Esophagus muscularis mucosa (tissue), 4 donors: Measurements from ENCODE around the gene GJB4. TPM values are rescaled to one million over a fixed set of nuclear protein-coding genes. Genes with fewer than 3 reads are reported as not detected.
"Not testable (repeated sequence)": the region's sequence is repeated elsewhere in the genome, so short reads cannot be mapped to it uniquely, and the experiment has no call there.

ENCODE experiments used
- DNase-seq: peaks from one replicate; pipeline ENCODE4 v3.0.0-alpha.2; 2017; ENCODE audit errors: extremely low spot score
- H3K27ac ChIP-seq, 4 donors: fragments of 200-600 bp; sonication (generic); replicated peaks in 1 of 4; 1 replicate in 3 of 4; 2 replicates in 1 of 4; pipeline ENCODE4 v1.5.1; 2016 to 2019; ENCODE audit warnings: mild to moderate bottlenecking in 1 of 4
- H3K27me3 ChIP-seq, 4 donors: fragments of 200-600 bp; sonication (generic); one replicate each; pipeline versions ENCODE4 v1.5.1 to v1.6.0; 2016 to 2019
- H3K36me3 ChIP-seq, 4 donors: fragments of 200-600 bp; sonication (generic); one replicate each; pipeline ENCODE4 v1.5.1; 2016 to 2019
- H3K4me1 ChIP-seq, 4 donors: fragments of 200-600 bp; sonication (generic); one replicate each; pipeline ENCODE4 v1.5.1; 2016 to 2019
- H3K4me3 ChIP-seq, 4 donors: fragments of 200-600 bp; sonication (generic); 1 replicate in 2 of 4; 2 replicates in 2 of 4; pipeline ENCODE4 v1.5.1; 2016 to 2019; ENCODE audit warnings: mild to moderate bottlenecking in 4 of 4, moderate library complexity in 1 of 4
- H3K9me3 ChIP-seq, 4 donors: fragments of 200-600 bp; sonication (generic); 1 replicate in 3 of 4; 2 replicates in 1 of 4; pipeline ENCODE4 v1.5.1; 2016 to 2019
- EP300 ChIP-seq: sonication (generic); formaldehyde crosslinking; IDR thresholded peaks from one replicate; pipeline ENCODE4 v1.6.1; 2017; ENCODE audit warnings: antibody characterized with exemption
- POLR2A ChIP-seq: fragments of 450-650 bp; IDR thresholded peaks from one replicate; pipeline ENCODE4 v1.6.1; 2017; ENCODE audit warnings: antibody characterized with exemption, moderate library complexity, mild to moderate bottlenecking, low read depth
- POLR2AphosphoS5 ChIP-seq, 2 donors: sonication (generic); formaldehyde crosslinking; IDR thresholded peaks; one replicate each; pipeline ENCODE4 v1.6.1; 2017; ENCODE audit warnings: antibody characterized with exemption in 2 of 2
- WGBS: methylation state at CpG from one replicate; pipeline ENCODE4 v1.1.5; 2018; 5-methylcytosine and 5-hydroxymethylcytosine counted together
- intact Hi-C: fragments of 100-400 bp; cut with DNase I; formaldehyde crosslinking; loops from one replicate; pipeline ENCODE4 v1.15.1; 2023
- total RNA-seq, 4 donors: library from RNA; depleted of rRNA; stranded (reverse); fragments of >200 nt; gene quantifications; one replicate each; pipeline versions ENCODE4 v1.1.0 to v1.2.1, GENCODE V29; 2016
- TF ChIP-seq, protein P1 (sequence below), 3 experiments: fragments of 200-600 bp in 2 of 3; fragments of 450-650 bp in 1 of 3; sonication (generic) in 2 of 3; IDR thresholded peaks; one replicate each; pipeline ENCODE4 v1.5.1; 2017 to 2019; ENCODE audit warnings: antibody characterized with exemption in 3 of 3, mild to moderate bottlenecking in 2 of 3, moderate library complexity in 1 of 3

Gene GJB4
- total RNA-seq, 4 donors from 2014 or later, result not detected

DNA sequence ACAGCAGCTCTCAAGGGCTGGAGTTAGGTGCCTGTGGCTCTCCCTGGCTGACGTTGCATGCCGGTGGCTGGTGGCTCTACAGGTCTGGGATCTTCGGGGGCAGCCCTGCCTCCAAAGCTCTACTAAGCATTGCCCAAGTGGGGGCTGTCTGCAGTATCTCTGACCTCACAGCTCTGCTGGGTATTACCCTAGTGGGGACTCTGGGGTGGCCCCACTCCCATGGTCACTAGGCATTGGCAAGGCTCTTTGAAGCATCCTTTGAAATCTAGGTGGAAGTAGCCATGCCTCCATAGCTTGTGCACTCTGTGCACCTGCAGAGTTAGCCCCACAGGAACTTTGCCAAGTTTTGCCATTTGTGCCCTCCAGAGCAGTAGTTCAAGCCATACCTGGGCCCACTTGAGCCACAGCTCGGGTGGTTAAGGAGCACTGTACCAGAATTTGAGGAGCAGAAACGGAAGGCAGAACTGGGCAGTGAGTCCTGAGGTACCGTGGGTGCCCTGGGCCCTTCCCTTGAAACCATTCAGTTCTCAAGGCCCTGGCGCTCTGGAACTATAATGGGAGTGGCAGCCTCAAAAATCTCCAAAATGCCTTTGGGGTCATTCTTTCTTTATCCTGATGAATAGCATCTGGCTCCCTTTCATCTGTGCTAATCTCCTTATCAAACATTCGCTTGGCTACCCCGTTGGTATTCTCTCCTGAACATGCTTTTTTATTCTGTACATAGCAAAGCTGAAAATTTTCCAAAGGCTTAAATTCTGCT, 48.7 kb downstream of the GJB4 start:
- H3K27me3 ChIP-seq, result no peaks in the 10 kb centered on the region
- intact Hi-C loops, result no loop called here
- 72% methylated on average over 7 of the region's 9 CpGs for WGBS

DNA sequence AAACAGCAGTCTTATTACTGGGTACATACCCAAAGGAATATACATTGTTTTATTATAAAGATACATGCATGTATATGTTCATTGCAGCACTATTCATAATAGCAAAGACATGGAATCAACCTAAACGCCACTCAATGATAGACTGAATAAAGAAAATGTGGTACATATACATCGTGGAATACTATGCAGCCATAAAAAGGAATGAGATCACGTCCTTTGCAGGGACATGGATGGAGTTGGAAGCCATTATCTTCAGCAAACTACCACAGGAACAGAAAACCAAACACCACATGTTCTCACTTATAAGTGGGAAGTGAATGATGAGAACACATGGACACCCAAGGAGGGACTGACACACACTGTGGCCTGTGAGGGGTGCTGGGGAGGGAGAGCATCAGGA, 51.2 kb downstream of the GJB4 start:
- H3K27ac ChIP-seq, intact Hi-C loops, H3K4me3 ChIP-seq, H3K4me1 ChIP-seq, H3K36me3 ChIP-seq, H3K27me3 ChIP-seq, DNase-seq, H3K9me3 ChIP-seq: not testable (repeated sequence)
- 97% methylated on average over 3 of the region's 3 CpGs for WGBS

More for the DNA sequence above, 48.7 kb downstream of the GJB4 start:
- peak; percentile 86 for DNase-seq
- TF ChIP-seq POLR2A, result no peak
- TF ChIP-seq, protein P1, sequence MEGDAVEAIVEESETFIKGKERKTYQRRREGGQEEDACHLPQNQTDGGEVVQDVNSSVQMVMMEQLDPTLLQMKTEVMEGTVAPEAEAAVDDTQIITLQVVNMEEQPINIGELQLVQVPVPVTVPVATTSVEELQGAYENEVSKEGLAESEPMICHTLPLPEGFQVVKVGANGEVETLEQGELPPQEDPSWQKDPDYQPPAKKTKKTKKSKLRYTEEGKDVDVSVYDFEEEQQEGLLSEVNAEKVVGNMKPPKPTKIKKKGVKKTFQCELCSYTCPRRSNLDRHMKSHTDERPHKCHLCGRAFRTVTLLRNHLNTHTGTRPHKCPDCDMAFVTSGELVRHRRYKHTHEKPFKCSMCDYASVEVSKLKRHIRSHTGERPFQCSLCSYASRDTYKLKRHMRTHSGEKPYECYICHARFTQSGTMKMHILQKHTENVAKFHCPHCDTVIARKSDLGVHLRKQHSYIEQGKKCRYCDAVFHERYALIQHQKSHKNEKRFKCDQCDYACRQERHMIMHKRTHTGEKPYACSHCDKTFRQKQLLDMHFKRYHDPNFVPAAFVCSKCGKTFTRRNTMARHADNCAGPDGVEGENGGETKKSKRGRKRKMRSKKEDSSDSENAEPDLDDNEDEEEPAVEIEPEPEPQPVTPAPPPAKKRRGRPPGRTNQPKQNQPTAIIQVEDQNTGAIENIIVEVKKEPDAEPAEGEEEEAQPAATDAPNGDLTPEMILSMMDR (IDR thresholded peaks at IDR 0.05), result no peak
- no peak for TF ChIP-seq EP300
- TF ChIP-seq POLR2AphosphoS5 (IDR thresholded peaks at IDR 0.05), result no peak
- H3K9me3 ChIP-seq, result peaks cover 0 to 9% (median 0%) of the 10 kb centered on the region in 4 donors
- no peaks in the 10 kb centered on the region for H3K4me1 ChIP-seq
- H3K36me3 ChIP-seq, result no peaks in the 10 kb centered on the region
- H3K4me3 ChIP-seq, result no peak overlapping the region
- H3K27ac ChIP-seq, result no peak overlapping the region

Other genes with a start within 250 kb of the GJB4 start
- not detected for gene GJB5, start 4.7 kb upstream of the GJB4 start, total RNA-seq
- not detected for gene GJB3, start 21.5 kb downstream of the GJB4 start, total RNA-seq
- 10 to 100 TPM in 3 of 4 donors, 1 to 10 TPM in 1; 5.8 to 41.0 (median 28.0) TPM for gene GJA4, start 33.3 kb downstream of the GJB4 start, total RNA-seq
- gene SMIM12, start 100.0 kb downstream of the GJB4 start, total RNA-seq, result 10 to 100 TPM; 29.5 to 45.4 (median 39.0) TPM
- gene DLGAP3, start 169.9 kb downstream of the GJB4 start, total RNA-seq, result under 1 TPM; 0.06 to 0.83 (median 0.40) TPM
- 10 to 100 TPM; 26.1 to 38.6 (median 32.9) TPM for gene TMEM35B, start 225.6 kb downstream of the GJB4 start, total RNA-seq